Activated CD4-positive, alpha-beta T cell treated with anti-CD3 and anti-CD28 coated beads for 36 hours (primary cell): Measurements from ENCODE around the gene ZNF385D. TPM values are rescaled to one million over a fixed set of nuclear protein-coding genes. Genes with fewer than 3 reads are reported as not detected.

ENCODE experiments used
- ATAC-seq: fragments of 200-7000 bp; cut with Tn5 transposase; one replicate; pipeline ENCODE4 v1.10.0; 2021; ENCODE audit warnings: mild to moderate bottlenecking, moderate library complexity
- CTCF ChIA-PET: fragments of 350-600 bp; sonication (Branson Sonifier 250); formaldehyde crosslinking; loops from one replicate; lab custom pipeline; 2021; ENCODE audit warnings: antibody characterized with exemption; lab: Charles Lee
- POLR2A ChIA-PET: fragments of 350-600 bp; sonication (Branson Sonifier 250); formaldehyde crosslinking; loops from one replicate; lab custom pipeline; 2021; ENCODE audit warnings: antibody characterized with exemption, inconsistent platforms; lab: Charles Lee
- DNase-seq: peaks from one replicate; pipeline ENCODE4 v3.0.0-alpha.2; 2020
- H3K27ac Mint-ChIP-seq: one replicate; pipeline ENCODE4 v1.8.0; 2021; ENCODE audit warnings: mixed read lengths
- H3K27me3 Mint-ChIP-seq: one replicate; pipeline ENCODE4 v1.8.0; 2021; ENCODE audit warnings: mixed read lengths
- H3K36me3 Mint-ChIP-seq: one replicate; pipeline ENCODE4 v1.8.0; 2021; ENCODE audit warnings: low read depth, mixed read lengths
- H3K4me1 Mint-ChIP-seq: one replicate; pipeline ENCODE4 v1.8.0; 2021; ENCODE audit warnings: mixed read lengths
- H3K4me3 Mint-ChIP-seq: one replicate; pipeline ENCODE4 v1.8.0; 2021; ENCODE audit warnings: mild to moderate bottlenecking, moderate library complexity, mixed read lengths
- H3K9me3 Mint-ChIP-seq: one replicate; pipeline ENCODE4 v1.8.0; 2021; ENCODE audit warnings: low read depth, mixed read lengths
- intact Hi-C, 2 experiments: fragments of 100-400 bp; cut with DNase I in 1 of 2; cut with micrococcal nuclease in 1 of 2; formaldehyde crosslinking; loops; one replicate each; pipeline versions ENCODE4 v1.14.2 to v1.15.1; 2022 to 2024; cut with DNase I, micrococcal nuclease
- total RNA-seq, 2 experiments: library from RNA; stranded (reverse); gene quantifications; one replicate each; pipeline ENCODE4 v1.2.3, GENCODE V29; 2021

Gene ZNF385D
- total RNA-seq, 2 experiments from 2014 or later, result not detected

DNA sequence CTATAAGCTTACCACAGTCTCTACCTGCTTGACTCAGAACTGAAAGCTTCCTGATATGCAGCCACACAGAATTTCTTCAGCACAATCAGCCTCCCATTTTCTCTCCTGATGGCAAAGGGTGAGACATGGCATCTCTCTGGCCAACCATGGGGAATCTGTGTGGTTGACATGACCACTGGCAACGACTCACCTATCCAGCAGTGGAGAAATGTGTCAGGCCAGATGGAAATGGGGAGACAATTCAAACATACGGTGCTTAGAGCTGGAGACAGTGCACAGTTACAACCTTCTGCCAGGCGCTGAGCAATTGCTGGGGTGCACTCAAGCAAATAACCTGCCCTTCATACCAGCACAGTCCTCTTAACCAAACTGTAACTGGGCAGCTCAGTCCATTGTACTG is 3.6 kb downstream of the ZNF385D start:
- ChIA-PET POLR2A (no interaction called here), CTCF (no interaction called here)
- peaks cover 2% of the 10 kb centered on the region for H3K9me3 Mint-ChIP-seq
- H3K36me3 Mint-ChIP-seq, result no peaks in the 10 kb centered on the region
- no peak for DNase-seq
- peaks cover 3% of the 10 kb centered on the region for H3K27me3 Mint-ChIP-seq
- ATAC-seq, result no peak
- no peak overlapping the region for H3K27ac Mint-ChIP-seq
- H3K4me1 Mint-ChIP-seq, result no peaks in the 10 kb centered on the region
- H3K4me3 Mint-ChIP-seq, result no peak overlapping the region
- intact Hi-C loops, result no loop called here

DNA sequence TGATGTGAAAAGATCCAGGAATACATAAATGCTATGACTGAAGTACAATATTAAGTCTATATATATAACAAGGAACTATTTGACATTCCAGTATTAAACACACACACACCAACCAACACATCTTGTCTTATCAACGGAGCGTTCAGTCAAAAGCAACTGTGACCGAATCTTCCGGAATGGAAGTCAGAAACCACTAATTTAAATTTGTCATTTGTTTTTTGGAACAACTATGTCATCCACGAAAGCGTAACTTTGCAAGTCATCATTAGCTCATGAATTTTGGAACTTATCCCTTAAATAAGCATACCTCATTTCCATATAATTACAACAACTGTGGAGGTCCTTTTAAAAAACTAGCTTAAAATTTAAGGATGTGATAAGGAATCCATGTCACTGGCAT is 5.0 kb downstream of the ZNF385D start:
- CTCF ChIA-PET, result no interaction called here
- intact Hi-C loops, result no loop called here
- Mint-ChIP-seq H3K4me1 (no peaks in the 10 kb centered on the region), H3K4me3 (no peak overlapping the region), H3K9me3 (peaks cover 5% of the 10 kb centered on the region), H3K27me3 (peaks cover 3% of the 10 kb centered on the region), H3K36me3 (no peaks in the 10 kb centered on the region), H3K27ac (no peak overlapping the region)
- POLR2A ChIA-PET, result no interaction called here
- ATAC-seq (no peak), DNase-seq (no peak)

DNA sequence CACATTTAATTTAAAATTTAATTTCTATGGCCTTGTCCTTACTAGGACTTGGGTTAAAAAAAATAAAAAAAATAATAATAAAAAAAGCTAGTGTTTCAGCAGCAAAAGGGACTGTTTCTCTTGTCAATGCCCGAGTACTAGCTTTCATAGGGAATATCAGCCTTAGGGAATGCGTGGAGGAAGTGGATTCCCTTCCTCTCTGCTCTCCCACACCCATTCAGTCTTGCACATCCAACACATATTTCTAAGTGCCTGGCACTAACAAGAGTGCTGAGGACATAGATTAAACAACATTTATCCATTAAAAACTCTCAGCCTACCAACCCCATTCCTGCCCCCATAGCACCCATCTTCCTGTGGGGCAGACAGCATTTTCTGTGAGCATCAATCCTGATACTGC is 6.2 kb downstream of the ZNF385D start:
- POLR2A ChIA-PET, result no interaction called here
- H3K4me1 Mint-ChIP-seq, result no peaks in the 10 kb centered on the region
- no peak overlapping the region for H3K4me3 Mint-ChIP-seq
- intact Hi-C loops, result no loop called here
- no peak for DNase-seq
- peaks cover 5% of the 10 kb centered on the region for H3K9me3 Mint-ChIP-seq
- no peaks in the 10 kb centered on the region for H3K27me3 Mint-ChIP-seq
- no peaks in the 10 kb centered on the region for H3K36me3 Mint-ChIP-seq
- CTCF ChIA-PET, result no interaction called here
- no peak for ATAC-seq
- H3K27ac Mint-ChIP-seq, result no peak overlapping the region

DNA sequence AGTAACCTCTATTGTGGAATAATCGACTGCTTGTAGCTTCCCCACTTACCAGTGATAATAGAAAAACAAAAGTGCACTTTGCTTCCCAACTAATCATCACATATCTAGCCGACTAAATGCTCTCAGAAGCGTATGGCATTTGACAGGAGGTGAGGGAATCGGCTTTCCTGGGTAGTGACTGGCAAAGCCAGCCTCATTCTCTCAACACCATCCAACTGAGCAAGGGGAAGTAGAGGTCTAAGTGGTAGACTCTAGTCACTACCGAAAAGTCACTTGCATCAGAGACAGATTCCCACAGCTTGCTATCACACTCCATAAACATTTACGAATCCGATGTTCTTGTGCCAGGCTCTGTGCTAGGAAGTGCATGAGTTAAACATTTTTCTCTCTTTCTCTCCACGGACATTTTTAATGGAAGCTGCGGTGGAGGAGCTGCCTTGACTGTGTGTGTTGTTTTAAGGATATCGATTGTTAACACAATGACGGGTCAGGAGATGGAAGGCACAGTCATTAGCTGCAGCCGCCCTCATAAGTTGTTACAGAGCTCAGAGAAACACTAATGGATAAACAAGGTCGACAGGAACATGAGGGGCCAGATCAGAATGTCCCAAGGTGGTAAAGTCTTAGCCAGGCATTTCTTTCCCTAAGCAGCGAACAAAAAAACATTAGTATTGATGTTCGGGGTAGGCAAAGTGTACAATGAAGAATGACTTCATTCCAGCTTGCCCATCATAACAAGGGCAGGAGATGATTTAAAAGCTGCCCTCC is 11.9 kb downstream of the ZNF385D start:
- CTCF ChIA-PET, result no interaction called here
- no peak overlapping the region for H3K27ac Mint-ChIP-seq

DNA sequence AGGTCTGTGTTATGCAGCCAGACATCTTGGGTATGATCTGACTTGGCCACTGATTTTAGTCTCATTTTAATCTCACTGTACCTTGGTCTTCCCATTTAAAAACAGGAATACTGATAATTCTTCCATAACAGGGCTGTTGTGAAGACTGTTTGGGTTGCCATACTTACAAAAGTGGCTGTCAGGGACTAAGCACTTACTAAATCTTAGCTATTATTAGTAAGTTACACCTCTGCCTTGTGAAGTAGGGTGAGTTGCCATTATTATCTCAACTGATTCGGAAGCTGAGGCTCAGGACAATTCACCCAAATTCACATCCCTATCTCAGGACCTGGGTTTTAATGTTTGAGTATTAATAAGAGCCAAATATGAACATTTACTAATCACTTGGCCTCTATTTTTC is 12.7 kb downstream of the ZNF385D start:
- DNase-seq (no peak), ATAC-seq (no peak)
- CTCF ChIA-PET, result no interaction called here
- Mint-ChIP-seq H3K4me3 (no peak overlapping the region), H3K27ac (no peak overlapping the region), H3K36me3 (no peaks in the 10 kb centered on the region), H3K9me3 (peaks cover 9% of the 10 kb centered on the region), H3K27me3 (no peaks in the 10 kb centered on the region), H3K4me1 (no peaks in the 10 kb centered on the region)
- POLR2A ChIA-PET, result no interaction called here
- intact Hi-C loops, result no loop called here

More for the DNA sequence above, 11.9 kb downstream of the ZNF385D start:
- Mint-ChIP-seq H3K36me3 (no peaks in the 10 kb centered on the region), H3K4me3 (no peak overlapping the region), H3K9me3 (peaks cover 12% of the 10 kb centered on the region), H3K27me3 (no peaks in the 10 kb centered on the region), H3K4me1 (no peaks in the 10 kb centered on the region)
- DNase-seq (no peak), ATAC-seq (no peak)
- POLR2A ChIA-PET, result no interaction called here
- intact Hi-C loops, result no loop called here

DNA sequence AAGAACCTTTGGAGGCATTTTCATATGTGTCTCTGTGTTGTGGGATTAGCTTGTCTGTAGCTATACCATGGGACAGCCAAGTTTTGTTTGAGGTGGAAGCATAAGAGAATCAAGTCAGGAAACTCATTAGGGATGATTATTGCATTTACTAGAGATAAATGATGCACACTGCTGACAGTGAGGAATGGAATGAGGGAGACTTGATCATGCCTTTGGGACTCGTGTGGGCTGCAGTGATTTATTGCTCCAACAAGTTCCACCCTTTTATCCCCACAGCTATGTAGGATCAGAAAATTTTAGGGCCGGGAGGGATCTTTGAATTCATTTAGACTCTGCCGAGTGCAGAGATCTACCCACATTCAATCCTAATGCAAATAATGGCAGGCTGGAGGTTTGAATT is 16.3 kb downstream of the ZNF385D start:
- Mint-ChIP-seq H3K27me3 (no peaks in the 10 kb centered on the region), H3K4me3 (no peak overlapping the region), H3K4me1 (no peaks in the 10 kb centered on the region), H3K9me3 (peaks cover 9% of the 10 kb centered on the region), H3K36me3 (no peaks in the 10 kb centered on the region), H3K27ac (no peak overlapping the region)
- intact Hi-C loops, result no loop called here
- ATAC-seq (no peak), DNase-seq (no peak)
- POLR2A ChIA-PET, result no interaction called here
- CTCF ChIA-PET, result no interaction called here

DNA sequence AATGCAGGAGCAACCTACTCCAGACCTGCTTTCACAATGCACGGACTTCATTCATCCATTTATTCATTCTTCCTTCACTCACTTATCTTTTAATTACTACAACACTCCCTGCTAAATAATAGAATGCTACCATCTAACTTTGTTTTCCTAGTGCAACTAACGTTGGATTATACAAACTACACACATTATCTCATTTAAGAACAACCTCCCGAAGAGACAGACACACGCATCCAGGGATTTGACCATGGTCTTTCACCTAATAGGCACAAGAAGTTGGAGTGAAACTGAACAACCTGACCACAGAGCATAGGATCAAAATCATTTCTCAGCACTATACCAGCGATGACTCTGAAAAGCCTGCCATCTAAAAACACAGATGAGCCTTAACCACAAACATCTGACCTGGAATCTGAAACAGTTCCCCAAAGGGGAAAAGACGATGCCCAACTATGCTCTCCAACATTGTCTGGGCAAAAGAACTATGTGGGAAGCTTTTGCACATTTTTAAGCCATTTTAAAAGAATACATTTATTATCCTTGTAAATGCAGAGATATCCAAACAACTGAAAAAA is 21.0 kb downstream of the ZNF385D start:
- Mint-ChIP-seq H3K9me3 (peaks cover 14% of the 10 kb centered on the region), H3K4me3 (no peak overlapping the region), H3K4me1 (no peaks in the 10 kb centered on the region), H3K27ac (no peak overlapping the region), H3K27me3 (no peaks in the 10 kb centered on the region), H3K36me3 (no peaks in the 10 kb centered on the region)
- intact Hi-C loops, result no loop called here
- ATAC-seq, result no peak
- ChIA-PET POLR2A (no interaction called here), CTCF (no interaction called here)
- DNase-seq, result no peak

DNA sequence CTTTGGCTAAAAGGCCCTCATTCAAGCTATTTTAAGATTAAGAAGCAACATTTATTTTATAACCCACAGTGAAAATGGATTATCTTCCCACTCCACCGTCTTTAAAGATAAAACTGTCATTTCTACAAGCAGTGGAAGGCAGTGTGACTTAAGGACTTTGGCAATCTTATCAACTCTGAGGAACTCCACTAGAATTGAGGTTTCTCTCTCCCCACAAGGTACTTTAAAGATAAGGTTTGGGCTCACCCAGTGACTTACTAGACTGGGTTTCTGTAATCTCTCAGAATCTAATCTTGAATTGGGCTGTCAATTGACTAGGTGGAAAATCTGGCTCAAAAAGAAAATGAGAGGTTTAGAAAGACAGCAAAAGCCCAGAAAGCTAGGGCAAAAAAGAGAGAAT is 21.7 kb downstream of the ZNF385D start:
- ChIA-PET POLR2A (no interaction called here), CTCF (interaction anchor here (0.6 to 0.9 kb wide), 2 partner anchors 33 to 82 kb away, joined by 3 to 5 read pairs; no protein-coding TSS in a partner anchor)
- Mint-ChIP-seq H3K9me3 (peaks cover 17% of the 10 kb centered on the region), H3K27me3 (no peaks in the 10 kb centered on the region), H3K4me3 (no peak overlapping the region), H3K27ac (no peak overlapping the region), H3K36me3 (no peaks in the 10 kb centered on the region), H3K4me1 (no peaks in the 10 kb centered on the region)
- DNase-seq (no peak), ATAC-seq (no peak)
- intact Hi-C loops, result no loop called here

DNA sequence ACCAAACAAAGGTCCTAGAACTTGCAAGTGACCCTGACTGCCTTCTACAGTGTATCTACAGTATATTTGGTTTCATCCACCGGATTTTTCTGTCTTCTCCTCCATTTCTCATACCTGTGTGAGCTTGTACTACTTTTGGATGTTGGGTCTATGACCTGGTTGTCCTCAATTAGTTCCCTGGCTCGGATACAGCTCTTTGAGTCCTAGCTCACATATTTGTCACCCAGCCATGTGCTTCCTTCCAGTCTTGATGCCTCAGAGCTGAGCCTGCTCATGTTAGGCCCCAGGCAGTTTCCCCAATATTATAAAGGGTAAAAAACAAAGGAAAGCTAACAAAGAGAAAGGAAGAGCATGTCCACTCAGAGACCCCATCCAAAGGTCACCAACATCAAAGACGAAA is 28.2 kb downstream of the ZNF385D start:
- Mint-ChIP-seq H3K27me3 (no peaks in the 10 kb centered on the region), H3K36me3 (no peaks in the 10 kb centered on the region), H3K27ac (no peak overlapping the region), H3K4me1 (no peaks in the 10 kb centered on the region), H3K9me3 (peaks cover 24% of the 10 kb centered on the region), H3K4me3 (no peak overlapping the region)
- intact Hi-C loops, result no loop called here
- CTCF ChIA-PET, result no interaction called here
- POLR2A ChIA-PET, result no interaction called here
- no peak for DNase-seq
- ATAC-seq, result no peak

DNA sequence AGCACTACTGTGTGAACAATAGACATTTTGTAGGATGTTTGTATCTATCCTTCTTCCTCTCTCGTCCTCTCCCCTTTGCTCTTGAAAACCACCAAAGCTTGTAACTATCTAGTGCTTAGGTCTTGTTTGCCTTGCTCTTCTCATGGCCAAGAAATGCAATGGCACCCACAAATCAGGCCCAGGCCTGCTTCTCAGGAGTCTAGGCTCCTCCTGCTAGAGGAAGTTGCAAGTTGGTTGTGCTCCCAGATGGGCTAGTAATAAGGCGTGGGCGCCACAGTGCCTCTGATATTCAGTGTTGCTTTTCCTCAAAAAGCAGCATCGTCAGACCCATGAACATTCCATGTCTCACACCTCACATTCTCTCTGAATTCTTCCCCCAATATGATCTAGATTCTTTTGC is 28.7 kb downstream of the ZNF385D start:
- ATAC-seq (no peak), DNase-seq (no peak)
- intact Hi-C loops, result no loop called here
- Mint-ChIP-seq H3K4me1 (no peaks in the 10 kb centered on the region), H3K9me3 (peaks cover 24% of the 10 kb centered on the region), H3K27ac (no peak overlapping the region), H3K36me3 (no peaks in the 10 kb centered on the region), H3K4me3 (no peak overlapping the region), H3K27me3 (no peaks in the 10 kb centered on the region)
- ChIA-PET POLR2A (no interaction called here), CTCF (no interaction called here)

DNA sequence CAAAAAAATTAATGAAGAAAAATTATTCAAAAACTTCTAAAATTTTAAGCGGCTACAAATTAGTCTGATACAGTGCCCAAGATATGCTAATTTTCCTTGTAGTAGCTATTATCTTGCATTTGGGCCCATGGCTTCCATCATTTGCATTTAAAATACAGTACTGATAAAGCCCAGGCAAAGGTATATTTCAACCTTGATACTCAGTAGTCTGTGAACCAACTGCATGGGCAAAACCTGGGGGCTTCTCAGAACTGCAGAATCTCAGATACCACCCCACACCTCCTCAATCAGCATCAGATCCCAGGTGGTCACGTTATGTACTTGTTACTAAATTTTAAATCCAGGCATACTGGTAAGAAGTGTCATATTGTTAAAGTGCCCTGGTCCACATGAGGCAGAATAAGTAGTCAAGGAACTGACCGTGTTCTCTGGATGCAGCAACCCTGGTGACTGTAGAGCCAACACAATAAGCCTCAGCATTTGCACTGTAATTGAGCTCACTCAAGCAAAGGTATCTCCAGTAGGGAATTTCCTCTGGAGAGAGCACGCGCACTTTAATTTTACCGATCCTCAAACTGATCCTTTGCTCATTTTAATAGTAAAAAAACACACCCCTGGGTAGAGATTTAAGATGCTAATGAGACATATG is 31.9 kb downstream of the ZNF385D start:
- intact Hi-C loops, result no loop called here
- POLR2A ChIA-PET, result no interaction called here
- no peaks in the 10 kb centered on the region for H3K4me1 Mint-ChIP-seq
- no peak overlapping the region for H3K27ac Mint-ChIP-seq
- H3K4me3 Mint-ChIP-seq, result no peak overlapping the region
- CTCF ChIA-PET, result interaction anchor here (0.6 kb wide), 1 partner anchor 158 kb away, joined by 3 read pairs; no protein-coding TSS in a partner anchor
- no peaks in the 10 kb centered on the region for H3K36me3 Mint-ChIP-seq
- peaks cover 17% of the 10 kb centered on the region for H3K9me3 Mint-ChIP-seq
- DNase-seq (no peak), ATAC-seq (no peak)
- H3K27me3 Mint-ChIP-seq, result no peaks in the 10 kb centered on the region

DNA sequence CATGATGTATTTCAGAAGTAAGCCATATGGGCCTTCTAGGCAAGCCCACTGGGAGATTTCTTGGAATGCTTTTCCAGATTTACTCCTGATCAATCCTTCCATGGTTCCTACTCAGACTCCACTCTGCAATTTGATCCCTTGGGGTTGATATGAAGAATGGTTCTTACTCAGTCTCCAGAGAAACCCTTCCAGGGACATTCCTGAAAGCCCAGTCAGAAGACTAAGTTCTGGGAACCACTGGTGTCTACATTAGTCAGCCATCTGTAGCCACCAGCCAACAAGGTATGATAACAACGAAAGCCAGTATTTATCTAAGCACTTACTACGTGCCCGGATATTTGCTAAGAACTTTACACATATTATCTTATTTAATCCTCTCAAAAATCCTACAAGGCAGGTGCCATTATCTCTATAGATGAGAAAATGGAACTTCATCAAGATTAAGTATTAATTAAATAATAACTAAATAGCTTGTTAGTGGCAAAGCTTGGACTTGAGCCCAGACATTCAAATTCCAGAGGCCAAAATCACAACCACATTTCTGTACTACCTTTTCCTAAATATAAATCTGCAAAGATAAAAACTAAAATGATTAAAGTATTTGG is 32.7 kb downstream of the ZNF385D start:
- intact Hi-C loops, result no loop called here
- H3K9me3 Mint-ChIP-seq, result peaks cover 17% of the 10 kb centered on the region
- no peak overlapping the region for H3K27ac Mint-ChIP-seq
- H3K4me3 Mint-ChIP-seq, result no peak overlapping the region
- no peak for ATAC-seq
- H3K4me1 Mint-ChIP-seq, result no peaks in the 10 kb centered on the region
- CTCF ChIA-PET, result no interaction called here
- H3K27me3 Mint-ChIP-seq, result no peaks in the 10 kb centered on the region
- no peaks in the 10 kb centered on the region for H3K36me3 Mint-ChIP-seq
- DNase-seq, result no peak
- POLR2A ChIA-PET, result no interaction called here
